GM19467 (cell line): Measurements from ENCODE around the gene HIGD1B.
"Not testable (repeated sequence)": the region's sequence is repeated elsewhere in the genome, so short reads cannot be mapped to it uniquely, and the experiment has no call there.

Source experiments
- ATAC-seq: cut with Tn5 transposase; IDR thresholded peaks from one replicate; pipeline ENCODE4 v1.9.1; 2021; ENCODE audit warnings: mild to moderate bottlenecking, moderate library complexity; ENCODE audit not compliant: unreplicated experiment

HIGD1B gene

GRCh38 chr17:44847586-44847985 lies at the start of gene HIGD1B:
Gene HIGD1B (plus strand): TSS chr17:44847883. CDS start chr17:44848153, 270 bp downstream.
- ATAC-seq, result no peak

DNA sequence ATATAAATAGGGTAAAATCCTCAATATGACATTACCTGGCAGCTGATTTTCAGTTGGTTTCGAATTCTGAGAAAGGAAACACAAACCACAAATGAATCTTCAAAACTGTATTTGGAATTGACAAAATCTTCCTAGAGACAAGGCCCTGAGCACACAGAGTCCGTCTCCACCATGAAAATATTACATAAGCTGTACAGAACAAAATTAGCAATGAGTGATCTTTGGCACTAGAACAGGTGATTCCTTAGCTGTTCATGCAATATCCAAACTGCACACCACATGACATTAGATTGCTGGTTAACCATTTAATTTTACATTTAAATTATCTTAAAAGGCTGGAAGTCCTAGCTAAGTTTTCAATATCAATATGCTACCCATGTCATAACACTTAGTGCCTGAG lies 49.3 kb upstream of the HIGD1B start:
- ATAC-seq, result no peak

DNA sequence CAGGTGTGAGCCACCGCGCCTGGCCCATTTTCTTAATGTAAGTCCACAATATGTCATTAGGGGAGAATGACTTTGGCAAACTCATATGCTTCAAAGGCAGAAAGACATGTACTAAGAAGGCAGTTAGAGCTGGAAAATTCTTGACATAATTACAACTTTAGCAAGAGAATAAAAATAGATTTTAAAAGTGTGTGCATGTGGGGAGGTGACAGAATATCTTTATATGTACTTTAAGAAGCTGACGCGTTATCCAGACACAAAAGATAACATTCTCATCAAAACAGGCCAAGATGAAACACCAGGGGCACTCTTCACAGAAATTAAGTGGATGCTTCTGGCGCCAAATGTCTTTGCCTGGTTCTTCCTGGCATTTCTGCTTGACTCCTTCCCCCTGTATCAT lies 45.8 kb upstream of the HIGD1B start:
- ATAC-seq, result no peak

GRCh38 chr17:44804302-44805089 lies 43.2 kb upstream of the HIGD1B start:
- no peak for ATAC-seq

GRCh38 chr17:44807093-44807816 lies 40.4 kb upstream of the HIGD1B start:
- no peak for ATAC-seq

- no peak for ATAC-seq
Observed at GRCh38 chr17:44807817-44808155, 39.9 kb upstream of the HIGD1B start.

- no peak for ATAC-seq
Observed at GRCh38 chr17:44808156-44808555, 39.5 kb upstream of the HIGD1B start.

- not testable (repeated sequence) for ATAC-seq
Observed at GRCh38 chr17:44808656-44809388, 38.9 kb upstream of the HIGD1B start.

- ATAC-seq, result no peak
Observed at GRCh38 chr17:44812263-44812662, 35.4 kb upstream of the HIGD1B start.

- ATAC-seq, result not testable (repeated sequence)
Observed at GRCh38 chr17:44818508-44818907, 29.2 kb upstream of the HIGD1B start.

- no peak for ATAC-seq
Observed at GRCh38 chr17:44820631-44821212, 27.0 kb upstream of the HIGD1B start.

GRCh38 chr17:44825236-44825635 lies 22.4 kb upstream of the HIGD1B start:
- ATAC-seq, result not testable (repeated sequence)

- no peak for ATAC-seq
Observed at GRCh38 chr17:44826123-44826790, 21.4 kb upstream of the HIGD1B start.

DNA sequence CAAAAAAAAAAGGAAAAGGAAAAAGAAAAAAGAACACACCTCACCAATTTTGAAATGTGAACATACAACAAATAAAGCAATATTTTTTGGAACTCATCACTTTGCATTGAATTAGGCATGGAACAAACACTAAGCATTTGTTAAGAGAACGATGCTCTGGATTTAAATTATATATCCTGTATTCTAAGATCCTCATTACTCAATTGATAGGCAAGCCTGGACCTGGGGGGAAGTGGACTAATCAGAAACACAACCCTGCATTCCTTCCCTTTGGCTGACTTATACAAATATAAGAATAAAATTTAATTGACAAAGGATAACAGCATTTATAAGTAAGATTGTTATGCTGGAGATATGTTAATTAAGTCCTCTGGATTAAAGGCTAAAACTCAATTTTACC lies 19.8 kb upstream of the HIGD1B start:
- no peak for ATAC-seq

DNA sequence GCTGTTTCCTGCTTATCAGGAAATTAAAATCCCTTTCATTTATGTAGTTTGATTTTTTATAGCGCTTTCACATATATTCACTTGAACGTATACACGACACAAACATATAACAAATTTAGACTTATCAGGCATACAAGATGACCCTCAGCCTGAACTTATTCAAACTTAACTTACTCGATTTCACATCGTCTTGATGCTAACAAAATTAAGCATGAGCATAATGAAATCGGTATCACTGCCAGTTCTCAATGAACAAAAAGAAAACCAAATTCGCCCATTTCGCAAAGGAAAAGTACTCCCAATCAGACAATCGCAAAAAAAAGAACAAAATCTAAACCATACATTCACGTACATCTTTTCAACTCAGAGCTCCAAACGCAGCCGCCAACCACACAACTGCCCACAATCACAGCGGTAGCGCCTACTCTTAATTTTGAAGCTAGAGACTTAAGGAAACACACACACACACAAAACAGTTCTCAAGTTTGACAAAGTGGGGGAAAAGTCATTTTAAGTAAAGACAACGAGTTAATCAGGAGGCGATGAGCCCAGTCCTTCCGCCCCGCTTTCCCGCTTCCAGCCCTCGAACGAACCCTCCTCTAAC lies 18.7 kb upstream of the HIGD1B start:
- no peak for ATAC-seq

GRCh38 chr17:44829523-44830358 lies 17.9 kb upstream of the HIGD1B start, which contains the start of gene GJC1:
Gene GJC1 (minus strand): TSS chr17:44830287. CDS start chr17:44805817, 24,470 bp downstream.
- ATAC-seq, result no peak

DNA sequence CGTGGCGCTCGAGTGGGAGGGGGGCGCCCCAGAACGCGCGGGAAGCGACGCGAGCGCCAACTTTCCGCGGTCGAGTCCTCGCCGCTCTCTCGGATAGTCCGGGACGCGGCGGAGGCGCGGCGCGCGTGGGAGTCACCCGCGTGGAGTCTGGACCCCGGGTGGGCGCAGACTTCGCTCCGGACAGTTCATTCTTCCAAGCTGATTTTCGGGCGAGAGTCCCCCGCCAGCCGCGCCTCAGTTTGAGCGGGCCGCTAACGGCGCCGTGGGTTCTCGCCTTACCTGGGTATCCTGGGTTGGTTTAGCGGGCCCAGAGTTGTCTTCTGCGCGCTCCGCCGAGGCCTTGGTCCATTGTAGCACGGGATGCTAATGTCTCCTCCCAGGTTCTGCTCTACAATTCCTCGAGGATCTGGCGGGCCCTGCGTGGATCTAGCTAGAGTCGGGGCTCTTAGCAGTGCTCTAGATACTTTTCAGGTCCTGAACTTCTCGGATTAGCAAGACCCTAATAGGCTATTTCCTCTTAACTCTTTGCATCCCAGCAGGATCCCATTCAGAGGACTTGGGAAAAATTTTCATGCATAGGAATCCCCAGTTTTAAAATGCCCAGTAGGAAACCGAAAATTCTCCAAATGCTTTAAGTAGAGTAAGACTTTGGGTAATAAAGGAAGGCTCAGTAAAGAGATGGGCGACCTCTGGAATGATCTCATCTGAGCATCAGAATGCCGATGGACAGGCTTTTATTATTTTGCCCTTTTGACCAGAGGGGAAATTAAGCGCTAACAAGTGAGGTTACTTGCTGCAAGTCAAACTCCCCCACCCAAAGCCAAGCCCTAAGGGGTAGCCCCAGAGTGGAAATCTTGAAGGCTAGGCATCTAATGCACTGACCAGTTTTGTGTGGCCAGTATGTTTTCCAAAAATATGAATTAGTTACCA lies 17.1 kb upstream of the HIGD1B start:
- ATAC-seq, result no peak

DNA sequence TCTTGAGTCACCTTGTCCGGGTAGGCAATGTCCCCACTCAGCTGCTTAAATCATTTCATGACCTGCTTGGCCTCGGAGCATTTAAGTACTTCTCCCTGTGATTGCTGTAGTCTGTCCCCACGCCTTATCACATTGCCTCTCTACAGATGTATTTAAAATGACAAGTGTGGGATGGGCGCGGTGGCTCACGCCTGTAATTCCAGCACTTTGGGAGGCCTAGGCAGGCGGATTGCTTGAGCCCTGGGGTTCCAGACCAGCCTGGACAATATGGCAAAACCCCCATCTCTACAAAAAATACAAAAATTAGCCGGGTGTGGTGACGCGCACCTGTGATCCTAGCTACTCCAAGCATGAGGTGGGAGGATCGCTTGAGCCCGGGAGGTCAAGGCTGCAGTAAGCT lies 16.3 kb upstream of the HIGD1B start:
- ATAC-seq, result no peak
